Vagina (tissue), 2 donors: Measurements from ENCODE around the gene LTB4R.

Source experiments
- POLR2A ChIP-seq, 2 donors: fragments of 450-650 bp; IDR thresholded peaks; one replicate each; pipeline ENCODE4 v1.6.1; 2017; ENCODE audit warnings: antibody characterized with exemption in 2 of 2, mild to moderate bottlenecking in 2 of 2, moderate library complexity in 2 of 2
- POLR2AphosphoS5 ChIP-seq, 2 donors: sonication (generic); formaldehyde crosslinking; IDR thresholded peaks; one replicate each; pipeline ENCODE4 v1.9.0; 2017; ENCODE audit warnings: antibody characterized with exemption in 2 of 2, mild to moderate bottlenecking in 2 of 2, low read depth in 1 of 2; ENCODE audit not compliant: insufficient read depth in 1 of 2
- TF ChIP-seq, protein P1 (sequence below), 3 experiments: fragments of 450-650 bp in 2 of 3; fragments of 200-600 bp in 1 of 3; sonication (generic) in 1 of 3; IDR thresholded peaks; one replicate each; pipeline ENCODE4 v1.5.1; 2017 to 2019; ENCODE audit warnings: antibody characterized with exemption in 3 of 3, mild to moderate bottlenecking in 2 of 3, moderate library complexity in 2 of 3

DNA sequence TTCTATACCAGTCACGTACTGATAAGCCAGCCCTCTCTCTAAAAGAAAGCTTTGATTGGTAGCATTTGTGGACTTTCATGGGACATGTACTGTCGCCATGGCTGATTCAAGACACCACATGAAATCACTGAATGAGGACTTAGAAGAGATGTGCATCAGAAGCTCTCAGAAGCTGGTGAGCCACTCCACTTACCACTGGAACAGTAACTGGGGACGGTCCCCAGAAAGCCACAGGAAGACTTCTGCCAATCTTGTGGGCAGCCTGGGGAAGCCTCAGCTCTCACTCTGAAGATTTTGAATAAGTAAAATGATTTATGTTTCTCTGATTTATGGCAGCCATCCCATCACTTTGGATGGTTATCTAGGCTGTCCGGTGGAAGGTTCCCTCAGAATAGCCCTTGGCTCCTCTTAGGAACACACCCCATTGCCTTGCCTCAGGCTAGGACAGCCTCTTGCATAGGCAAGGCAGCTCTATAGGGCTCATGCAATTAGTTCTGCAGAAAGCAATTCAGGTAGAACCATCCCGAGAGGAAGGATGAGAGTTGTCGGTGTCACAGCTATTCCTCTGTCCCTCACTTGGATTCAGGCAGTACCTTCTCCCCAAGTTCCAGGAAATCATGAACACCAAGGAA is 21.5 kb upstream of the LTB4R start:
- TF ChIP-seq, protein P1, sequence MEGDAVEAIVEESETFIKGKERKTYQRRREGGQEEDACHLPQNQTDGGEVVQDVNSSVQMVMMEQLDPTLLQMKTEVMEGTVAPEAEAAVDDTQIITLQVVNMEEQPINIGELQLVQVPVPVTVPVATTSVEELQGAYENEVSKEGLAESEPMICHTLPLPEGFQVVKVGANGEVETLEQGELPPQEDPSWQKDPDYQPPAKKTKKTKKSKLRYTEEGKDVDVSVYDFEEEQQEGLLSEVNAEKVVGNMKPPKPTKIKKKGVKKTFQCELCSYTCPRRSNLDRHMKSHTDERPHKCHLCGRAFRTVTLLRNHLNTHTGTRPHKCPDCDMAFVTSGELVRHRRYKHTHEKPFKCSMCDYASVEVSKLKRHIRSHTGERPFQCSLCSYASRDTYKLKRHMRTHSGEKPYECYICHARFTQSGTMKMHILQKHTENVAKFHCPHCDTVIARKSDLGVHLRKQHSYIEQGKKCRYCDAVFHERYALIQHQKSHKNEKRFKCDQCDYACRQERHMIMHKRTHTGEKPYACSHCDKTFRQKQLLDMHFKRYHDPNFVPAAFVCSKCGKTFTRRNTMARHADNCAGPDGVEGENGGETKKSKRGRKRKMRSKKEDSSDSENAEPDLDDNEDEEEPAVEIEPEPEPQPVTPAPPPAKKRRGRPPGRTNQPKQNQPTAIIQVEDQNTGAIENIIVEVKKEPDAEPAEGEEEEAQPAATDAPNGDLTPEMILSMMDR (IDR thresholded peaks at IDR 0.05), result no peak
- TF ChIP-seq POLR2A (IDR thresholded peaks at IDR 0.05) (no peak), POLR2AphosphoS5 (IDR thresholded peaks at IDR 0.05; ENCODE audit: insufficient read depth in 1 of 2, low read depth in 1 of 2) (no peak)
